Astrocyte of the cerebellum (primary cell): ENCODE measurements around the gene STEEP1.
A peak's percentile ranks its signal among the peaks of the same experiment; 100 is the strongest.

ENCODE experiments used
- DNase-seq: peaks from one replicate; pipeline ENCODE4 v3.0.0-alpha.2; 2011; ENCODE audit warnings: low read depth
- H3K4me3 ChIP-seq: 2 replicates; pipeline ENCODE4 v1.5.1; 2011; ENCODE audit warnings: mild to moderate bottlenecking, low read depth, low read length, moderate library complexity
- CTCF ChIP-seq: IDR thresholded peaks from 2 replicates; pipeline ENCODE4 v1.5.1; 2012; ENCODE audit warnings: low read length, low read depth, moderate library complexity, mild to moderate bottlenecking; ENCODE audit errors: missing control alignments
- in situ Hi-C: cut with HindIII; loops from 2 replicates; pipeline ENCODE4 v1.10.0; 2017; ENCODE audit warnings: low sequenced_read_pairs

Gene STEEP1

GRCh38 chrX:119565107-119565663, at the start of gene STEEP1:
Gene STEEP1 (minus strand): TSS chrX:119565409. CDS start chrX:119565355, 54 bp downstream.
- no peak for TF ChIP-seq CTCF
- DNase-seq = peak; percentile 86
- H3K4me3 ChIP-seq = peak within 1 kb of the TSS; percentile 66
- in situ Hi-C loops = no loop called here

- no peak for DNase-seq
- H3K4me3 ChIP-seq = no peak overlapping the region
- in situ Hi-C loops = no loop called here
- no peak for TF ChIP-seq CTCF
Measured at GRCh38 chrX:119614776-119615175, 49.6 kb upstream of the STEEP1 start.

GRCh38 chrX:119607018-119607389, 41.8 kb upstream of the STEEP1 start:
- TF ChIP-seq CTCF = no peak
- in situ Hi-C loops = no loop called here
- DNase-seq = no peak
- peak overlapping the region; percentile 71 for H3K4me3 ChIP-seq

- TF ChIP-seq CTCF = no peak
- peak; percentile 81 for DNase-seq
- H3K4me3 ChIP-seq = peak within 1 kb of the TSS; percentile 71
- in situ Hi-C loops = no loop called here
Measured at GRCh38 chrX:119606280-119607017, 41.2 kb upstream of the STEEP1 start, which contains the start of gene NKRF. Gene NKRF (minus strand): TSS chrX:119606424.

- H3K4me3 ChIP-seq = peak overlapping the region; percentile 71
- DNase-seq = no peak
- TF ChIP-seq CTCF = no peak
- in situ Hi-C loops = no loop called here
Measured at GRCh38 chrX:119605464-119606279, 40.5 kb upstream of the STEEP1 start.

GRCh38 chrX:119604766-119605463, 39.7 kb upstream of the STEEP1 start:
- in situ Hi-C loops = no loop called here
- DNase-seq = no peak
- TF ChIP-seq CTCF = no peak
- peak overlapping the region; percentile 71 for H3K4me3 ChIP-seq
